SIG-M5 treated with dmso at 0.1 percent for 504 hours (cell line): Measurements from ENCODE around the gene LAD1.

Experiments used
- DNase-seq: peaks from one replicate; lab custom pipeline; 2025; ENCODE audit not compliant: unreplicated experiment; lab: John Stamatoyannopoulos, UW

Gene LAD1

DNA sequence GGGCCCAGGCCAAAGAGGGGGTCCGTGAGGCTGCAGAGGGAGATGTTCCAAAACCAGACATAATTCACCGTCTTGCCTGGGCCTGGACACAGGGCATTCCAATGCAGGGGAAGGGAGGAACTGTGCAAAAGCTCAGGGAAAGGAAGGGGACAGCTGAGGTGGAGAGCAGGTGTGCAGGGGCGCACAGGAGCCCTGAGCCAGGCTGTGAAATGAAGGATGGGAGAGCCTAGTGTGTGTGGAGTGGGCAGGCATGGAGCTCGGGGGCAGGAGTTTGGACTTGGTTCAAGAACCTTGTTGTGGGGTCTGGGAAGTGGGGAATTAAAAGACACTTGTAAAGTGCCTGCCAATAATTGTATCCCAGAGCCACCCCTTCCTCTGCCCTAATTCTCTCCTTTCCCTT, 20.1 kb upstream of the LAD1 start:
- DNase-seq = no peak

DNA sequence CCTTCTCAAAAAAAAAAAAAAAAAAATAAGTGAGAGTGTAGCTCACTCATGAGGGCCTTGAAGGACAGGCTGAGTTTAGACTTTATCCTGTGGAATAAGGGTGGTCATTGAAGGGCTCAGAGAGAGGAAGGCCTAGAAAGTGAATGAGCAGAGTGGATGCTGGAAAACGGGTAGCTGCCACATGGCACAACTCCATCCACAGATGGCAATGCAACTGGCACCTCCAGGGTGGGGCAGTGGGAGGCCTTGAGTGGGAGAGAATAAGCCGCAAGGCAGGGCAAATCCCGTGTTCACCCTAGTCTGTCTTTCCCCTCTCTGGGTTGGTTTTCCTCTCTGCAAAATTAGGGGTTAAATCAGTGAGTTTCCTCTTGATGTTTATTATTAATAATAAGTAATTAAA, 19.3 kb upstream of the LAD1 start:
- DNase-seq = no peak

- no peak for DNase-seq
Measured at GRCh38 chr1:201414051-201414738, 15.1 kb upstream of the LAD1 start.

DNA sequence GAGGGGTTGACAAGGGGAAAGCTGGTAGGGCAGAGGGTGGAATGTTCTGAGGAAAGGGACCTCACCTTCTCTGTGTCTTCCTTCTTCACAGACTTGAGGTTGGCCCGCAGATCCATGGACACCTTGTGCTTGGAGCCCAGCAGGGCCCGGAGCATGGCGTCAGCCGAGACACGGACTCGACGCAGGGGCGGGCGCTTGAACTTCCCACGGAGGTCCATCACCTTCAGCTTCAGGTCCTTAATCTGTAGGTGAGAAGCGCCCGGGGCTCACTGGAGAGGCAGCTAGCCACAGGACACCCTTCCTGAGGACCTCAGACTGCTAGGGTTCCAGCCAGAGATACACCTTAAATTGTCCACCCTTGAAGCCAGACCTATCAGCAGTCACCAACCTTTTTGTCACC, 12.2 kb upstream of the LAD1 start:
- no peak for DNase-seq

GRCh38 chr1:201409440-201409839, 10.3 kb upstream of the LAD1 start:
- DNase-seq = no peak

GRCh38 chr1:201408834-201409200, 9.7 kb upstream of the LAD1 start:
- DNase-seq = no peak

DNA sequence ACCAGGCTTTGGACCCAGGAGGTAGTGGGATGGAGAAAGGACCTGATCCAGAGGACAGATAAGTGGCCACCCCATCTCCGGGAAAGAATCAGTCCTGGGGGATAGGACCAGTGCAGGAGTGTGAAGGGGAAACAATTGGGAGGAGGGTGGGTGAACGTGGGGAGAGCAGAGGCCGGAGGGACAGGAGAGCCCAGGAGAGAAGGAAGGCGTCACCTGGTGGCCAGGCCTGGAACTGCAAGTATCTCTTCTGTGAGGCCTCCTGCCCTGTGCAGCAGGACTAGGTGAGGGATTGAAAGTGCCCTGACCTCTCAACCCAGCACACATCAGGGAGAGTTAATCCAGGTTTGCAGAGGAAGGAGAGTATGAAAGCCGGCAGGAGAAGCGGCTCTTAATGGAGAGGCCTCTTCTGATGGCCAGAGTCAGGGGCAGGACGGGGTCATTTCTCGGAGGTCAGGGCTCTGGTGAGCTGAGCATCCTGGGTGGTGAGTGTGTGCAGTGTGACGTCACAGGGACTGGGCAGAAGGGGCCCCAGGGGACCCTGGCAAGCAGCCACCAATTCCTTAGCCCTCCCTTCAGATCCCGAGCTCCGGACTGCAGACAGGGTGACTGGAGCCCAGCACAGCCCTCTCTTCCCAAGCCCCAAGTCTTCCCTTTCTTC, 9.2 kb upstream of the LAD1 start:
- DNase-seq = peak; percentile 79

- no peak for DNase-seq
Measured at GRCh38 chr1:201406831-201407406, 7.8 kb upstream of the LAD1 start.

- DNase-seq = no peak
Measured at GRCh38 chr1:201405484-201405831, 6.3 kb upstream of the LAD1 start.

GRCh38 chr1:201404722-201405483, 5.8 kb upstream of the LAD1 start:
- no peak for DNase-seq

DNA sequence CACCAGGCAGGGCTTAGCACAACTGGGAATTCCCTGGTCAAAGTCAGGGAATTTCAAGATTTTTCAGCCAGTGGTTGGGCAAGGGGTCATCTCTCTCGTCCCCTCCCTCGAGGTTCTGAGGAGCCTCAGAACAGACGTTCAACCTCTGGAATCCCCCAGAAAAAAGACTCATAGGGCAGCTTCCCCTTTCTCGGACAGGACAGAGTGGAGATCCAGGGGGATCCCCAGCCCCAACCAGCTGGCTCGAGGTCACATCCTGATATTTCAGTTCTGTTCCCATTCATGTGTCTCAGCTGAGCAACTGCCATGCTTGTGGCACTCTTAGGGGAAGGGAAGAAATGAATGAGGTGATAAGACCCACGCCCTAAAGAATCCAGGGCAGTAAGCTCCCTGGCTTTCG, 4.9 kb upstream of the LAD1 start:
- DNase-seq = no peak

DNA sequence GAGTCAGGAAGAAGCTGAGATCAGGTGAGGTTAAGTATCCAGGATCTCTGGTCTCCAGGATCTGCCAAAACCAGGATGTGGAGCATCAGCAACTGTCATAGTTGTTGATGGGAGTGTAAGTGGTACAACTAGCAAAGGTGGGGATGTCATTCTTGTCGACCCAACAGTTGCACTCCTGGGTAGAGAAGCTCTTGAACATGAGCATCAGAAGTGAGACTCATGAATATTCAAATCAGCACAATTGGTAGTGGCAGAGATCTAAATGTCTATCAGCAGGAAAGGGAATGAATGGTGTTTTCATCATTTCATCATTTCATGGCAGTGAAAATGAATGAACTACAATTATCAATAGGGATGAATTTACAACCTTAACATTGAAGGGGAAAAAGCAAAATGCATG, 4.2 kb upstream of the LAD1 start:
- no peak for DNase-seq

- peak; percentile 22 for DNase-seq
Measured at GRCh38 chr1:201401700-201402099, 2.6 kb upstream of the LAD1 start.

GRCh38 chr1:201400852-201401230, 1.7 kb upstream of the LAD1 start:
- DNase-seq = no peak

- DNase-seq = no peak
Measured at GRCh38 chr1:201400212-201400851, 1.2 kb upstream of the LAD1 start.

- peak; percentile 13 for DNase-seq
Measured at GRCh38 chr1:201399352-201400126, 415 bp upstream of the LAD1 start.

GRCh38 chr1:201397675-201398074, 1.4 kb downstream of the LAD1 start:
- no peak for DNase-seq

DNA sequence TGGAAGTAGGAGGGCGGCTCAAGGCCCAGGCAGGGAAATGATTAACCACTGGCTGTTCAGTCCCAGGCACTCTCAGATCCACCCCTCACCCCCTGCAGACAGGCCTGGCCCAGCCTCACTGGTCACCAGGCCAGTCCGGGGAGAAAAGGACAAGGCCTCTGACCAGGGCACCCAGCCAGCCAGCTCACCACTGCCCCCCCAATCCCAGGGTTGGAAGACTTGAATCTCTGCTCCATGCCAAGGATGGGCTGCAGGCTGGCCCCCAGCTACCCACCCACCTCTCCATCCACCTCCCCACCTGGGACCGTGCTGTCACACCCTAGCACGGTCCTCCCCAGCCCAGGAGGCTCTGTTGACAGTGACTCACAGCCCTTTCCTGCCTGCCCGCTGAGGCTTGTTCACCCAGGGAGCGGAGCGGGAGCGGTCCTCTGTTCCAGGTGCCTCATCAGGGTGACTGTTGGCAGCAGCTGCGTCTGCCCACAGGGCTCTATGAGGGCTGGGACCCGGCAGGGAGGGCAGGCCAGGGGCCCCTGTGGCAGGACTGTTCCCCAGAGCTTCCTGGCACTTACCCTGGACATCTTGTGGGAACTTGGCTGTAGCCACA, 2.2 kb downstream of the LAD1 start:
- no peak for DNase-seq

- no peak for DNase-seq
Measured at GRCh38 chr1:201395936-201396335, 3.2 kb downstream of the LAD1 start.

DNA sequence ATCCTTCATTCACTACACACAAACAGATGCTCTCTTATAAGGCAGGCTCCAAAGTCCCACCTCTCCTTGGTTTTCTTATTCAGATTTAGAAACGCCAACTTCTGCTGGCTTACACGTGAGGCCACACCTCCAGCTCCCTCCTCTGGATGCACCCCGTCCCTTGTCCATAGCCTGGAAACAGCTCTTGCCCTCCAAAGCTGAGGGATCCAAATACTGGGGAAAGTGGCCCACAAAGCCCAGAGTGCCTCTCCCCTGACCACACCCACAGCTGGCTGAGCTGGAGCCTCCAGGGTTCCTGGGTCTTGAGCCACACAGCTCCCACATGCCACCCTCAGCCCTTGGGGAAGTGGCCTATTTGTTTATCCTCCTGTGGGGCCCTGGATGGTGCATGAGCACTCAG, 4.5 kb downstream of the LAD1 start:
- no peak for DNase-seq
